HCT116 (cell line): ENCODE results near the gene CNKSR3. TPM values are rescaled to one million over a fixed set of nuclear protein-coding genes. Genes with fewer than 3 reads are reported as not detected.

Source experiments
- ATAC-seq: fragments of 200-7000 bp; cut with Tn5 transposase; 2 replicates; pipeline ENCODE4 v1.9.1; 2020; ENCODE audit warnings: mild to moderate bottlenecking, moderate library complexity
- BruUV-seq: library from RNA; stranded (reverse); fragments of 400-500 nt; replicated peaks from 2 replicates; lab custom pipeline; 2021; lab: Mats Ljungman, UMichigan
- CTCF ChIA-PET: fragments of 300-600 bp; sonication (Branson Sonifier 250); formaldehyde crosslinking; loops from one replicate; lab custom pipeline; 2021; ENCODE audit warnings: antibody characterized with exemption; lab: Charles Lee
- POLR2A ChIA-PET: fragments of 300-600, 350-600 bp; sonication (Branson Sonifier 250); formaldehyde crosslinking; loops from one replicate; lab custom pipeline; 2021; ENCODE audit warnings: antibody characterized with exemption; lab: Charles Lee
- RAD21 ChIA-PET, 2 experiments: fragments of 300-600 bp; sonication (Branson Sonifier 250); formaldehyde crosslinking; loops; one replicate each; lab custom pipeline; 2023; ENCODE audit warnings: low total read pairs in 2 of 2; ENCODE audit not compliant: uncharacterized antibody in 2 of 2, unreplicated experiment in 2 of 2, low non-redundant PET in 1 of 2; lab: Charles Lee
- DNase-seq: peaks from one replicate; pipeline ENCODE4 v3.0.0-alpha.2; 2010; ENCODE audit warnings: low read depth, low spot score
- H2AFZ ChIP-seq: fragments of 200-600 bp; shearing (Covaris generic), sonication (generic); 2 replicates; pipeline ENCODE4 v1.6.1; 2017; ENCODE audit warnings: low read depth, mixed run types, mixed read lengths, antibody characterized with exemption, low read length; ENCODE audit not compliant: poor library complexity, severe bottlenecking
- H3K27ac ChIP-seq: 2 replicates; pipeline ENCODE4 v1.5.1; 2012; ENCODE audit warnings: low read depth, low read length
- H3K27me3 ChIP-seq: fragments of 200-600 bp; sonication (generic); 2 replicates; pipeline ENCODE4 v1.6.1; 2016; ENCODE audit warnings: mixed run types, low read length, mixed read lengths; ENCODE audit not compliant: insufficient read depth
- H3K36me3 ChIP-seq, 2 experiments: fragments of 200-500 bp in 1 of 2; fragments of 200-600 bp in 1 of 2; sonication (Bioruptor generic) in 1 of 2; sonication (generic) in 1 of 2; 2 replicates each; pipeline versions ENCODE4 v1.5.1 to v1.6.1; 2014 to 2016; ENCODE audit warnings: low read length in 2 of 2, inconsistent platforms in 1 of 2, mixed read lengths in 1 of 2, mixed run types in 1 of 2; ENCODE audit not compliant: insufficient read depth in 2 of 2, control insufficient read depth in 1 of 2
- H3K4me1 ChIP-seq, 2 experiments: fragments of 200-600 bp in 1 of 2; sonication (generic) in 1 of 2; 2 replicates each; pipeline versions ENCODE4 v1.5.1 to v1.6.1; 2012 to 2017; ENCODE audit warnings: low read length in 2 of 2, inconsistent platforms in 1 of 2, mild to moderate bottlenecking in 1 of 2, mixed read lengths in 1 of 2, mixed run types in 1 of 2, moderate library complexity in 1 of 2; ENCODE audit not compliant: insufficient read depth in 2 of 2, control insufficient read depth in 1 of 2
- H3K4me2 ChIP-seq: fragments of 200-600 bp; sonication (generic); 2 replicates; pipeline ENCODE4 v1.6.1; 2017; ENCODE audit warnings: mixed run types, low read length, mixed read lengths
- H3K4me3 ChIP-seq, 2 experiments: fragments of 200-600 bp in 1 of 2; sonication (generic) in 1 of 2; replicated peaks in 1 of 2; 2 replicates each; pipeline ENCODE4 v1.5.1; 2011 to 2016; ENCODE audit warnings: low read length in 2 of 2, control low read depth in 1 of 2, low read depth in 1 of 2, mild to moderate bottlenecking in 1 of 2, mixed read lengths in 1 of 2, mixed run types in 1 of 2
- H3K79me2 ChIP-seq: fragments of 200-600 bp; sonication (generic); 2 replicates; pipeline ENCODE4 v1.6.1; 2017; ENCODE audit warnings: mild to moderate bottlenecking, mixed run types, low read length, moderate library complexity, mixed read lengths; ENCODE audit not compliant: insufficient read depth
- H3K9ac ChIP-seq: fragments of 200-600 bp; sonication (generic); 2 replicates; pipeline ENCODE4 v1.6.1; 2016; ENCODE audit warnings: low read length, mixed read lengths
- H3K9me2 ChIP-seq: fragments of 200-600 bp; sonication (generic), shearing (Covaris generic); 2 replicates; pipeline ENCODE4 v1.6.1; 2017; ENCODE audit warnings: mixed run types, mild to moderate bottlenecking, moderate library complexity; ENCODE audit not compliant: insufficient read depth
- H3K9me3 ChIP-seq, 2 experiments: fragments of 200-500 bp in 1 of 2; fragments of 200-600 bp in 1 of 2; sonication (Bioruptor generic) in 1 of 2; sonication (generic) in 1 of 2; 2 replicates each; pipeline ENCODE4 v1.6.1; 2014 to 2017; ENCODE audit warnings: low read length in 2 of 2, mixed read lengths in 2 of 2, inconsistent platforms in 1 of 2, low read depth in 1 of 2, mild to moderate bottlenecking in 1 of 2, mixed run types in 1 of 2, moderate library complexity in 1 of 2; ENCODE audit not compliant: control insufficient read depth in 1 of 2, insufficient read depth in 1 of 2
- H4K20me1 ChIP-seq: fragments of 200-600 bp; sonication (generic), shearing (Covaris generic); 2 replicates; pipeline ENCODE4 v1.6.1; 2017; ENCODE audit warnings: mixed run types, mild to moderate bottlenecking, moderate library complexity; ENCODE audit not compliant: insufficient read depth
- EGR1 ChIP-seq: IDR thresholded peaks from 2 replicates; pipeline ENCODE4 v1.6.1; 2012; ENCODE audit warnings: low read depth
- EZH2 ChIP-seq: fragments of 200-600 bp; sonication (generic); IDR thresholded peaks from 2 replicates; pipeline ENCODE4 v1.6.1; 2017; ENCODE audit warnings: antibody characterized with exemption, mixed run types
- EZH2phosphoT487 ChIP-seq: fragments of 200-600 bp; IDR thresholded peaks from 2 replicates; pipeline ENCODE4 v1.6.1; 2018; ENCODE audit warnings: antibody characterized with exemption, borderline replicate concordance
- JUND ChIP-seq: IDR thresholded peaks from 2 replicates; pipeline ENCODE4 v1.6.1; 2012
- POLR2A ChIP-seq: IDR thresholded peaks from 2 replicates; pipeline ENCODE4 v1.7.0; 2011; ENCODE audit warnings: borderline replicate concordance; ENCODE audit not compliant: insufficient read depth, insufficient read length; ENCODE audit errors: extremely low read depth
- POLR2AphosphoS5 ChIP-seq: IDR thresholded peaks from 2 replicates; pipeline ENCODE4 v1.6.1; 2011; ENCODE audit warnings: mild to moderate bottlenecking, low read depth, low read length, moderate library complexity
- SP1 ChIP-seq: IDR thresholded peaks from 2 replicates; pipeline ENCODE4 v1.6.1; 2012; ENCODE audit warnings: low read depth
- ZFX ChIP-seq: fragments of 450-650 bp; IDR thresholded peaks from 2 replicates; pipeline ENCODE4 v1.6.1; 2017
- intact Hi-C: fragments of 100-400 bp; cut with micrococcal nuclease; formaldehyde crosslinking; loops from 2 replicates; pipeline ENCODE4 v1.10.0; 2022
- total RNA-seq: library from RNA; stranded (reverse); gene quantifications from one replicate; pipeline ENCODE4 v1.2.1, GENCODE V29; 2021; ENCODE audit not compliant: unreplicated experiment
- TF ChIP-seq, protein P1 (sequence below): IDR thresholded peaks from 2 replicates; pipeline ENCODE4 v1.6.1; 2012; ENCODE audit warnings: low read depth
- TF ChIP-seq, protein P2 (sequence below): IDR thresholded peaks from 2 replicates; pipeline ENCODE4 v1.6.1; 2012

Gene CNKSR3
- total RNA-seq, 1 experiment from 2014 or later, result 15.4 TPM

DNA sequence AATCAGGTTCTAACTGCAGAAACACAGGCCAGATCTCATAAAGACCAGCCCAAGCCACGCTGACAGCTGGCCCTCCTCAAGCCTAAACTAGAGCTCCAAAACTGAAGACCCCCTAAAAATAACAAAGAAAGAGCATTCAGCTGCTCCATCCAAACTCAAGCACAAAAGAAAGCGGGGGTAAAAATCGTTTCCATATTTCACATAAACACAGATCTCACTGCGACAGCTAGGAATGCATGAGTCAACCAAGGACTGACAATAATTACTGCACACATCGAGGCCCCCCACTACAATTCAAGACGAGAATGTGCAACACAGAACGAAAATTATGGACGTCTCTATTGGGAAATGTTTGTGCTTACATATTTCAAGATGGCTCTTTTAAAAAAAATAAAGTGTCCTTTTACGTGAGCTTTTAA is 31.1 kb downstream of the CNKSR3 start (continued):
- TF ChIP-seq, protein P1, sequence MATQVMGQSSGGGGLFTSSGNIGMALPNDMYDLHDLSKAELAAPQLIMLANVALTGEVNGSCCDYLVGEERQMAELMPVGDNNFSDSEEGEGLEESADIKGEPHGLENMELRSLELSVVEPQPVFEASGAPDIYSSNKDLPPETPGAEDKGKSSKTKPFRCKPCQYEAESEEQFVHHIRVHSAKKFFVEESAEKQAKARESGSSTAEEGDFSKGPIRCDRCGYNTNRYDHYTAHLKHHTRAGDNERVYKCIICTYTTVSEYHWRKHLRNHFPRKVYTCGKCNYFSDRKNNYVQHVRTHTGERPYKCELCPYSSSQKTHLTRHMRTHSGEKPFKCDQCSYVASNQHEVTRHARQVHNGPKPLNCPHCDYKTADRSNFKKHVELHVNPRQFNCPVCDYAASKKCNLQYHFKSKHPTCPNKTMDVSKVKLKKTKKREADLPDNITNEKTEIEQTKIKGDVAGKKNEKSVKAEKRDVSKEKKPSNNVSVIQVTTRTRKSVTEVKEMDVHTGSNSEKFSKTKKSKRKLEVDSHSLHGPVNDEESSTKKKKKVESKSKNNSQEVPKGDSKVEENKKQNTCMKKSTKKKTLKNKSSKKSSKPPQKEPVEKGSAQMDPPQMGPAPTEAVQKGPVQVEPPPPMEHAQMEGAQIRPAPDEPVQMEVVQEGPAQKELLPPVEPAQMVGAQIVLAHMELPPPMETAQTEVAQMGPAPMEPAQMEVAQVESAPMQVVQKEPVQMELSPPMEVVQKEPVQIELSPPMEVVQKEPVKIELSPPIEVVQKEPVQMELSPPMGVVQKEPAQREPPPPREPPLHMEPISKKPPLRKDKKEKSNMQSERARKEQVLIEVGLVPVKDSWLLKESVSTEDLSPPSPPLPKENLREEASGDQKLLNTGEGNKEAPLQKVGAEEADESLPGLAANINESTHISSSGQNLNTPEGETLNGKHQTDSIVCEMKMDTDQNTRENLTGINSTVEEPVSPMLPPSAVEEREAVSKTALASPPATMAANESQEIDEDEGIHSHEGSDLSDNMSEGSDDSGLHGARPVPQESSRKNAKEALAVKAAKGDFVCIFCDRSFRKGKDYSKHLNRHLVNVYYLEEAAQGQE, result no peak
- TF ChIP-seq POLR2AphosphoS5 (no peak), JUND (no peak), POLR2A (no peak), SP1 (no peak), EZH2phosphoT487 (no peak)
- TF ChIP-seq, protein P2, sequence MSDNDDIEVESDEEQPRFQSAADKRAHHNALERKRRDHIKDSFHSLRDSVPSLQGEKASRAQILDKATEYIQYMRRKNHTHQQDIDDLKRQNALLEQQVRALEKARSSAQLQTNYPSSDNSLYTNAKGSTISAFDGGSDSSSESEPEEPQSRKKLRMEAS, result no peak
- TF ChIP-seq, all 23 proteins: peak for 0

DNA sequence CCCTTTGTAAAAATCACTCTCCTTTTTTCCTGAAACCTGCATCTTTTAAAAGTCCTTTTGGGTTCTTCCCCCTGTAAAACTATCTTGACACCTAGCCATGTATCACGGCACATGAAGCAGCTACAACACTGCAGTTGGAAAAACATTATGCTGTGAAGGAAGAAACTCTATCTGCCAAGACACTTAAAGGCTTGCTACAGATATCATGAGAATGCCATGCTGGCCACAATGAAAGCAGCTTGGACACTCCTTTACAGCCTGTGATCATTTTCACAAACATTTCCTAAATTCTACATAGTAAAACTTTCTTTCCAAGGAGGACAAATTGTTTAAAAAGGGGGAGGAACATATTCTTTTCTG is 31.8 kb downstream of the CNKSR3 start:
- intact Hi-C loops, result no loop called here
- Histone ChIP-seq H3K36me3 (no peaks in the 10 kb centered on the region), H3K27me3 (no peaks in the 10 kb centered on the region), H3K9me3 (no peaks in the 10 kb centered on the region), H3K4me3 (no peak overlapping the region), H3K9ac (no peak overlapping the region), H4K20me1 (no peaks in the 10 kb centered on the region), H2AFZ (no peak overlapping the region), H3K79me2 (peaks cover 33% of the 10 kb centered on the region; the same call in 1 of the 2 replicates), H3K4me1 (peaks cover 5 to 16% of the 10 kb centered on the region in 2 experiments; a peak in 3 of 4 replicates), H3K4me2 (no peak overlapping the region), H3K27ac (no peak overlapping the region), H3K9me2 (no peaks in the 10 kb centered on the region)
- DNase-seq (no peak), ATAC-seq (no peak)
- TF ChIP-seq POLR2AphosphoS5 (no peak), EGR1 (no peak), EZH2 (no peak), ZFX (no peak)
- POLR2A ChIA-PET, result no interaction called here
- RAD21 ChIA-PET, result no interaction called here
- CTCF ChIA-PET, result interaction anchor here (1.3 kb wide), 1 partner anchor 22 kb away, joined by 3 read pairs; no protein-coding TSS in a partner anchor
- BruUV-seq, result no TSS peak
